ENCODE data around the gene ANKS1B. TPM values are rescaled to one million over a fixed set of nuclear protein-coding genes. Genes with fewer than 3 reads are reported as not detected.

ANKS1B gene
- total RNA-seq, 1 donor from 2014 or later = 2.4 TPM

DNA sequence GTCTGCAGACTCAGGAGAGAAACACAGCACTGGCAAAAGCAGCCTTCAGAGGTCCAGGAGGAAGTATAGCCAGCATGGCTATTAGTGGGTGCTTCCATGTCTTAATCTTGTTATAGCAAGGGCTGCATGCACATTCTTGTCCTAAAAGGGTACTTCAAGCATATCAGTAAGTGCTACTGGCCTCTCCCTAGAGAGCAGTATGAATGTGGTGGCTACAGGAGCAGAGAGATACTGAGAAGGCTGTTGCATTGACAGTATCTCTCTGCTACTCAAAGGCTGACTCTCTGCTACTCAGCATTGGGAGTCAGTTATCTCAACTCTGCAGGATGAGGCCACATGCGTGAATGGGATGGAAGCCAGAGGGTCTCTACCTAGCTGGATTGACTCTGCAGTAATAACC is 335.2 kb downstream of the ANKS1B start:
- FAIRE-seq (no peak), DNase-seq (ENCODE audit: low read depth) (no peak)
- Histone ChIP-seq H4K20me1 (ENCODE audit: insufficient read depth, low read length) (no peaks in the 10 kb centered on the region), H3K9ac (ENCODE audit: low read length) (no peak overlapping the region), H3K9me3 (ENCODE audit: insufficient read depth, low read depth, low read length) (no peaks in the 10 kb centered on the region), H3K4me3 (ENCODE audit: insufficient read depth, low read depth, low read length) (no peak overlapping the region), H3K36me3 (ENCODE audit: insufficient read depth, low read length) (no peaks in the 10 kb centered on the region), H3K27ac (ENCODE audit: low read depth, low read length) (no peak overlapping the region), H3K79me2 (ENCODE audit: insufficient read depth, low read length) (no peaks in the 10 kb centered on the region), H2AFZ (ENCODE audit: low read depth, low read length) (no peak overlapping the region), H3K4me2 (ENCODE audit: low read length) (no peak overlapping the region), H3K27me3 (ENCODE audit: insufficient read depth, low read length) (no peaks in the 10 kb centered on the region), H3K4me1 (ENCODE audit: insufficient read depth, low read length) (no peaks in the 10 kb centered on the region)
- H3K9me3 Mint-ChIP-seq (ENCODE audit: unreplicated experiment) = no peaks in the 10 kb centered on the region
- H3K4me1 Mint-ChIP-seq (ENCODE audit: low read depth, unreplicated experiment) = peaks cover 3% of the 10 kb centered on the region
- no peak overlapping the region for H3K27ac Mint-ChIP-seq (ENCODE audit: unreplicated experiment)
- no peak overlapping the region for H3K4me3 Mint-ChIP-seq (ENCODE audit: unreplicated experiment)
- H3K27me3 Mint-ChIP-seq (ENCODE audit: low read depth, unreplicated experiment) = no peaks in the 10 kb centered on the region
- TF ChIP-seq, protein P1, sequence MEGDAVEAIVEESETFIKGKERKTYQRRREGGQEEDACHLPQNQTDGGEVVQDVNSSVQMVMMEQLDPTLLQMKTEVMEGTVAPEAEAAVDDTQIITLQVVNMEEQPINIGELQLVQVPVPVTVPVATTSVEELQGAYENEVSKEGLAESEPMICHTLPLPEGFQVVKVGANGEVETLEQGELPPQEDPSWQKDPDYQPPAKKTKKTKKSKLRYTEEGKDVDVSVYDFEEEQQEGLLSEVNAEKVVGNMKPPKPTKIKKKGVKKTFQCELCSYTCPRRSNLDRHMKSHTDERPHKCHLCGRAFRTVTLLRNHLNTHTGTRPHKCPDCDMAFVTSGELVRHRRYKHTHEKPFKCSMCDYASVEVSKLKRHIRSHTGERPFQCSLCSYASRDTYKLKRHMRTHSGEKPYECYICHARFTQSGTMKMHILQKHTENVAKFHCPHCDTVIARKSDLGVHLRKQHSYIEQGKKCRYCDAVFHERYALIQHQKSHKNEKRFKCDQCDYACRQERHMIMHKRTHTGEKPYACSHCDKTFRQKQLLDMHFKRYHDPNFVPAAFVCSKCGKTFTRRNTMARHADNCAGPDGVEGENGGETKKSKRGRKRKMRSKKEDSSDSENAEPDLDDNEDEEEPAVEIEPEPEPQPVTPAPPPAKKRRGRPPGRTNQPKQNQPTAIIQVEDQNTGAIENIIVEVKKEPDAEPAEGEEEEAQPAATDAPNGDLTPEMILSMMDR (IDR thresholded peaks at IDR 0.05; ENCODE audit: insufficient read depth, low read depth, low read length) = no peak
- TF ChIP-seq EZH2 (IDR thresholded peaks at IDR 0.05; ENCODE audit: insufficient read depth, low read length) = no peak
- H3K36me3 Mint-ChIP-seq (ENCODE audit: low read depth, unreplicated experiment) = no peaks in the 10 kb centered on the region

DNA sequence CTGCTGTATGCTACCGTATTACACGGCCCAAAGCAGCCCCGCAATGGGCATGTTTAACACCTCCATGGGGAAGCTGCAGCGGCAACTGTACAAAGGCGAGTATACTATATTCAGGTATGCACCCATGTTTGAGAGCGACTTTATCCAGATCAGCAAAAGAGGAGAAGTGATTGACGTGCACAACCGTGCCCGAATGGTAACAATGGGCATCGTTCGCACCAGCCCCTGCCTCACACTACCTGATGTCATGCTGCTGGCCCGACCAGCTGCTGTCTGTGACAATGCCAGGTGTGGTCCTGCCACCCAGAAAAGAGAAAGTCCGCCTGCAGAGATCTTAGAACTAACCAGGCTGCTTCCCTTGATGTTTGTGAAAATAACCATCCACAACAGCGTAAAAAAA is 336.6 kb downstream of the ANKS1B start:
- no peak overlapping the region for H3K4me3 ChIP-seq (ENCODE audit: insufficient read depth, low read depth, low read length)
- TF ChIP-seq EZH2 (IDR thresholded peaks at IDR 0.05; ENCODE audit: insufficient read depth, low read length) = no peak
- TF ChIP-seq, protein P1 (IDR thresholded peaks at IDR 0.05; ENCODE audit: insufficient read depth, low read depth, low read length) = no peak
- H3K36me3 Mint-ChIP-seq (ENCODE audit: low read depth, unreplicated experiment) = no peaks in the 10 kb centered on the region
- H3K4me3 Mint-ChIP-seq (ENCODE audit: unreplicated experiment) = no peak overlapping the region
- peaks cover 6% of the 10 kb centered on the region for H3K4me1 Mint-ChIP-seq (ENCODE audit: low read depth, unreplicated experiment)
- FAIRE-seq (no peak), DNase-seq (ENCODE audit: low read depth) (no peak)
- H2AFZ ChIP-seq (ENCODE audit: low read depth, low read length) = no peak overlapping the region
- no peak overlapping the region for H3K4me2 ChIP-seq (ENCODE audit: low read length)
- H3K9me3 Mint-ChIP-seq (ENCODE audit: unreplicated experiment) = no peaks in the 10 kb centered on the region
- H3K27me3 Mint-ChIP-seq (ENCODE audit: low read depth, unreplicated experiment) = no peaks in the 10 kb centered on the region
- no peaks in the 10 kb centered on the region for H4K20me1 ChIP-seq (ENCODE audit: insufficient read depth, low read length)
- no peaks in the 10 kb centered on the region for H3K36me3 ChIP-seq (ENCODE audit: insufficient read depth, low read length)
- H3K27ac ChIP-seq (ENCODE audit: low read depth, low read length) = no peak overlapping the region
- no peaks in the 10 kb centered on the region for H3K4me1 ChIP-seq (ENCODE audit: insufficient read depth, low read length)
- H3K9me3 ChIP-seq (ENCODE audit: insufficient read depth, low read depth, low read length) = no peaks in the 10 kb centered on the region
- H3K27me3 ChIP-seq (ENCODE audit: insufficient read depth, low read length) = no peaks in the 10 kb centered on the region
- no peaks in the 10 kb centered on the region for H3K79me2 ChIP-seq (ENCODE audit: insufficient read depth, low read length)
- no peak overlapping the region for H3K9ac ChIP-seq (ENCODE audit: low read length)
- no peak overlapping the region for H3K27ac Mint-ChIP-seq (ENCODE audit: unreplicated experiment)

DNA sequence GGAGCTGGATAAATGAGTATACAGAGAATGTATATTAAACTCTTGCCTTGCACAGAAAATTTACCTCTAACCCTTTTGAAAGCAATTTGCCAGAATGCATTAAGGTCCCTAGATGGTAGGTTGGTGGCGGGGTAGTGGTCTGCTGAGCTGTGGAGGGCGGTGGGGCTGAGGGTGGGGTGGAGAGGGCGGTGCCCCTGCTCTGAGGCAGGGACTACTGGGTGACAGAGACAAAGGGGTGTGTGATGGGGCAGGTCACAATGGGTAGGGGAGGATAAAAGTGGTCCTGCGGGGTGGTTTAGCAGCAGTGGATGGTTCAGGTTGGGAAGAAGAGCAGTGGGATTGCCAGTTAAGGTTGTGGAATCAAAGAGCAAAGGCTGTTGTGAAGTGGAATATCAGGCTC is 337.3 kb downstream of the ANKS1B start, which contains the start of gene GARIN6:
Gene GARIN6 (plus strand): TSS at position 301 of the 400 bp plus-strand sequence. CDS start 422 bp downstream, outside the sequence.
- H4K20me1 ChIP-seq (ENCODE audit: insufficient read depth, low read length) = no peaks in the 10 kb centered on the region
- FAIRE-seq = no peak
- TF ChIP-seq, protein P1 (IDR thresholded peaks at IDR 0.05; ENCODE audit: insufficient read depth, low read depth, low read length) = no peak
- no peak for TF ChIP-seq EZH2 (IDR thresholded peaks at IDR 0.05; ENCODE audit: insufficient read depth, low read length)
- no peaks in the 10 kb centered on the region for H3K79me2 ChIP-seq (ENCODE audit: insufficient read depth, low read length)
- no peak for DNase-seq (ENCODE audit: low read depth)
- no peaks in the 10 kb centered on the region for H3K9me3 ChIP-seq (ENCODE audit: insufficient read depth, low read depth, low read length)
- H3K9ac ChIP-seq (ENCODE audit: low read length) = no peak within 1 kb of the TSS
- no peak within 1 kb of the TSS for H3K27ac ChIP-seq (ENCODE audit: low read depth, low read length)
- Mint-ChIP-seq H3K36me3 (ENCODE audit: low read depth, unreplicated experiment) (no peaks in the 10 kb centered on the region), H3K4me3 (ENCODE audit: unreplicated experiment) (no peak within 1 kb of the TSS), H3K9me3 (ENCODE audit: unreplicated experiment) (no peaks in the 10 kb centered on the region), H3K27me3 (ENCODE audit: low read depth, unreplicated experiment) (no peaks in the 10 kb centered on the region), H3K27ac (ENCODE audit: unreplicated experiment) (no peak within 1 kb of the TSS), H3K4me1 (ENCODE audit: low read depth, unreplicated experiment) (peaks cover 6% of the 10 kb centered on the region)
- no peaks in the 10 kb centered on the region for H3K4me1 ChIP-seq (ENCODE audit: insufficient read depth, low read length)
- no peak within 1 kb of the TSS for H3K4me3 ChIP-seq (ENCODE audit: insufficient read depth, low read depth, low read length)
- no peaks in the 10 kb centered on the region for H3K27me3 ChIP-seq (ENCODE audit: insufficient read depth, low read length)
- no peak within 1 kb of the TSS for H3K4me2 ChIP-seq (ENCODE audit: low read length)
- H3K36me3 ChIP-seq (ENCODE audit: insufficient read depth, low read length) = no peaks in the 10 kb centered on the region
- no peak within 1 kb of the TSS for H2AFZ ChIP-seq (ENCODE audit: low read depth, low read length)
